ENCODE measurements around the gene CFAP65. TPM values are rescaled to one million over a fixed set of nuclear protein-coding genes. Genes with fewer than 3 reads are reported as not detected.

Gene CFAP65
- total RNA-seq, 1 donor: not detected

DNA sequence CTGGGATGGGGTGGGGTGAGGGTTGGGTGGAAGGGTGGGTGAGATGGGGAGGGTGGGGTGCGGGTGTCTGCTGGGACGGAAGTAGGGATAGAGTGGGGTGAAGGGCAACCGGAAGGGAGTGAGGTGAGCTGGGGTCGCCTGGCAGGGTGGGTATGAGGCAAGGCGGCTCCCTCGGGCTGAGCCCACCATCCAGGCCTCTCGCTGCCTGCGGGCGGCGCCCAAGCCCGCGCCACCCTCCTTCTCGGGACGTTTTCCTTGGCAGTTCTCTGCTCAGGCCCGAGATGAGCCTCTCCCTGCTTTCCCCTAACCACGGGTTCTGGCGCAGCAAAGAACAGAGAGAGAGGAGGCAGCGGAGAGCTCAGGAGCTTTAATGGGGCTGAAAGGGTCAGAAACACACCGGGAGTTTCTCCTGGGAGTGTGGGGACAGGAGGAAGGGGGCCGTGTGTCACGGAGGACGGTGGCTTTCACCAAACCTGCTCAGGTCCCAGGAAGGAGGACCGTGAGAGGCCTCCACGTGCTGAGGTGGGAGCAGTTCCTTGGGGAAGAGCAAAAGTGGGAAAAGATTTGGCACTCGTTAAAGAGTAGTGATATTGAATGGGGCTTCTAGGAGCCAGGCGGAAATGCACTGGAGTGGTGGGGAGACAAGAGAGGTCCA is 60.5 kb downstream of the CFAP65 start:
- TF ChIP-seq, protein P1, sequence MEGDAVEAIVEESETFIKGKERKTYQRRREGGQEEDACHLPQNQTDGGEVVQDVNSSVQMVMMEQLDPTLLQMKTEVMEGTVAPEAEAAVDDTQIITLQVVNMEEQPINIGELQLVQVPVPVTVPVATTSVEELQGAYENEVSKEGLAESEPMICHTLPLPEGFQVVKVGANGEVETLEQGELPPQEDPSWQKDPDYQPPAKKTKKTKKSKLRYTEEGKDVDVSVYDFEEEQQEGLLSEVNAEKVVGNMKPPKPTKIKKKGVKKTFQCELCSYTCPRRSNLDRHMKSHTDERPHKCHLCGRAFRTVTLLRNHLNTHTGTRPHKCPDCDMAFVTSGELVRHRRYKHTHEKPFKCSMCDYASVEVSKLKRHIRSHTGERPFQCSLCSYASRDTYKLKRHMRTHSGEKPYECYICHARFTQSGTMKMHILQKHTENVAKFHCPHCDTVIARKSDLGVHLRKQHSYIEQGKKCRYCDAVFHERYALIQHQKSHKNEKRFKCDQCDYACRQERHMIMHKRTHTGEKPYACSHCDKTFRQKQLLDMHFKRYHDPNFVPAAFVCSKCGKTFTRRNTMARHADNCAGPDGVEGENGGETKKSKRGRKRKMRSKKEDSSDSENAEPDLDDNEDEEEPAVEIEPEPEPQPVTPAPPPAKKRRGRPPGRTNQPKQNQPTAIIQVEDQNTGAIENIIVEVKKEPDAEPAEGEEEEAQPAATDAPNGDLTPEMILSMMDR (IDR thresholded peaks at IDR 0.05; ENCODE audit: extremely low read depth, low read depth, low read length): no peak
- Histone ChIP-seq H3K9me3 (ENCODE audit: low read depth, low read length) (no peaks in the 10 kb centered on the region), H3K27ac (ENCODE audit: low read depth, low read length) (no peak overlapping the region), H3K4me3 (ENCODE audit: insufficient read depth, low read length) (no peak overlapping the region), H3K27me3 (ENCODE audit: insufficient read depth, low read length) (peaks cover 70% of the 10 kb centered on the region), H2AFZ (ENCODE audit: low read length) (no peak overlapping the region), H3K4me2 (ENCODE audit: insufficient read depth, low read length) (no peak overlapping the region), H4K20me1 (ENCODE audit: insufficient read depth, low read length) (no peaks in the 10 kb centered on the region), H3K79me2 (ENCODE audit: insufficient read depth, low read length) (no peaks in the 10 kb centered on the region), H3K4me1 (ENCODE audit: insufficient read depth, low read length) (no peaks in the 10 kb centered on the region), H3K36me3 (ENCODE audit: insufficient read depth, low read length) (no peaks in the 10 kb centered on the region)
- DNase-seq (ENCODE audit: insufficient read length, low spot score, missing footprints): peak; percentile 75

DNA sequence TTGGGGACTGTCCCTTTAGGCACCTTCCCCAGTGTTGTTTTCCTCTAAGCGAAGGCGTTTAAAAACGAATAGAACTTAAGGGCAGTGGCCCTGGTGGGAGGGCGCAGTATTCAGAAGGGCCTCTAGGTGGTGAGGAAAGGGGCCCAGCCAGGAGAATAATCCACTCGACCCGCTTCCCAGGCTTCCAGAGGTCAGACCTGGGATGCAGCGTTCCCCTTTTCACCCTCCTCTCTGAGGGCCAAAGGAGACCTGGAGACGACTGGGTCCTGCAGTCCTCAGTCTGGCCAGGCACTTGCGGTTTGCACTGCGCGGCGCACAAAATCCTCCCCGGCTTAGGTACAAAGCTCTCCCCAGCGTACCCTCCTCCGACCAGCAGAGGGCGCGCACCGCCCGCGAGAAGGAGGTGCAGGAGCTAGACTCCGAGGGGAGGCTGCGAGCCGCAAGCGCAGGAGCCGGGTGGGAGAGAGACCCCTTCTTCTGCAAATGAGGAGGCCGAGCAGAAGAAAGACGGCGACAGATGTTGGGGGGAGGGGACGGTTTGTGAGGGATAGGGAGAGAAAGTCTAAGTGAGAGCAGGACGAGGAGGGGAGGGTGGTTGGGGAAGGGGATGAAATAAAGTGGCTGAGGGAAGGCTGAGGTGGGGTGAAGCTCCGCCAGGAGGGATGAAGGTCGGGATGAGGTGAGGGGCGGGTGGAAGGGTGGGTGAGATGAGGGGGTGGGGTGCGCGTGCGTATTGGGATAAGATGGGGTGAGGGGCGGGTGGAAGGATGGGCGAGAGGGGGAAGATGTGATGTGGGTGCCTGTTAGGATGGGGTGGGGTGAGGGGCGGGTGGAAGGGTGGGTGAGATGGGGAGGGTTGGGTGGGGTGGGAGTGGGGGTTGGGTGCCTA is 61.2 kb downstream of the CFAP65 start:
- Histone ChIP-seq H2AFZ (ENCODE audit: low read length) (peak overlapping the region; percentile 75), H3K27me3 (ENCODE audit: insufficient read depth, low read length) (peaks cover 70% of the 10 kb centered on the region)
- TF ChIP-seq, protein P1 (IDR thresholded peaks at IDR 0.05; ENCODE audit: extremely low read depth, low read depth, low read length): peak; percentile 95

DNA sequence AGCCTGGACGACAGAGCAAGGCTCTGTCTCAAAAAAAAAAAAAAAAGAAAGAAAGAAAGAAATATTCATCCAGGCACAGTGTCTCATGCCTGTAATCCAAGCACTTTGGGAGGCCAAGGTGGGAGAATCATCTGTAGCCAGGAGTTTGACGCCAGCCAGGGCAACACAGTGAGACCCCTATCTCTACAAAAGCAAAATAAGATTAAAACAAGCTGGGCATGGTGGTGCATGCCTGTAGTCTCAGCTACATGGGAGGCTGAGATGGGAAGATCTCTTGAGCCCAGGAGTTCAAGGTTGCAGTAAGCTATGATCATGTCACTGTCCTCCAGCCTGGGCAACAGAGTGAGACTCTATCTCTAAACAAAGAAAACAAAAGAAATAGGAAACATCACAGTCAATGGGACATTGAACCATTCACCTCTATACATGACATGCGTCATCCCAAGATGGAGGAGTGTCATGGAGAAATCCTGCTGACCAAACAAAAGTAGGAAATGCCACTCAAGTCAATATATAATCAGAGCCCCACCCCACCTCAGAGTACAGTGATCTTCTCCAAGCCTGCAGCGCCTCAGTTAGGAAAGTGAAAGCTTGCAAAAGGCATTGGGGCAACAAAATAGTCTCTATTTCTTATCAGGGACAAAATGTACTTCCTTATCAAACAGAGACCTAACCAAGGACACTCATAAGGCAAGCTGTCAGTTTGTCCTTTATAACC is 66.1 kb downstream of the CFAP65 start:
- TF ChIP-seq, protein P1 (IDR thresholded peaks at IDR 0.05; ENCODE audit: extremely low read depth, low read depth, low read length): no peak
- peaks cover 47% of the 10 kb centered on the region for H3K27me3 ChIP-seq (ENCODE audit: insufficient read depth, low read length)
- H3K79me2 ChIP-seq (ENCODE audit: insufficient read depth, low read length): no peaks in the 10 kb centered on the region
- H3K4me2 ChIP-seq (ENCODE audit: insufficient read depth, low read length): no peak overlapping the region
- H3K27ac ChIP-seq (ENCODE audit: low read depth, low read length): no peak overlapping the region
- no peak overlapping the region for H2AFZ ChIP-seq (ENCODE audit: low read length)
- no peak for DNase-seq (ENCODE audit: insufficient read length, low spot score, missing footprints)
- H3K36me3 ChIP-seq (ENCODE audit: insufficient read depth, low read length): no peaks in the 10 kb centered on the region
- H3K9me3 ChIP-seq (ENCODE audit: low read depth, low read length): no peaks in the 10 kb centered on the region
- no peaks in the 10 kb centered on the region for H4K20me1 ChIP-seq (ENCODE audit: insufficient read depth, low read length)
- no peak overlapping the region for H3K4me3 ChIP-seq (ENCODE audit: insufficient read depth, low read length)
- no peaks in the 10 kb centered on the region for H3K4me1 ChIP-seq (ENCODE audit: insufficient read depth, low read length)

More for the DNA sequence above, 61.2 kb downstream of the CFAP65 start:
- Histone ChIP-seq H3K27ac (ENCODE audit: low read depth, low read length) (no peak overlapping the region), H3K36me3 (ENCODE audit: insufficient read depth, low read length) (no peaks in the 10 kb centered on the region), H3K9me3 (ENCODE audit: low read depth, low read length) (no peaks in the 10 kb centered on the region), H3K79me2 (ENCODE audit: insufficient read depth, low read length) (no peaks in the 10 kb centered on the region), H3K4me3 (ENCODE audit: insufficient read depth, low read length) (peak overlapping the region; percentile 41), H3K4me1 (ENCODE audit: insufficient read depth, low read length) (no peaks in the 10 kb centered on the region), H3K4me2 (ENCODE audit: insufficient read depth, low read length) (peak overlapping the region; percentile 75), H4K20me1 (ENCODE audit: insufficient read depth, low read length) (no peaks in the 10 kb centered on the region)
- peak; percentile 98 for DNase-seq (ENCODE audit: insufficient read length, low spot score, missing footprints)
